ENCODE data around the gene CCR5AS.
"Not testable (repeated sequence)": the region's sequence is repeated elsewhere in the genome, so short reads cannot be mapped to it uniquely, and the experiment has no call there.

Gene CCR5AS

GRCh38 chr3:46334741-46335478 lies 72.0 kb downstream of the CCR5AS start:
- DNase-seq (ENCODE audit: low read depth): peak; percentile 73
- no peak overlapping the region for H3K4me3 ChIP-seq (ENCODE audit: low read depth, low read length)
- TF ChIP-seq CTCF (conservative IDR thresholded peaks at IDR 0.05; ENCODE audit: low read depth, low read length): no peak

- H3K4me3 ChIP-seq (ENCODE audit: low read depth, low read length); DNase-seq (ENCODE audit: low read depth): not testable (repeated sequence)
Measured at GRCh38 chr3:46330676-46331075, 76.2 kb downstream of the CCR5AS start.

GRCh38 chr3:46325645-46326300 lies 81.1 kb downstream of the CCR5AS start:
- H3K4me3 ChIP-seq (ENCODE audit: low read depth, low read length): no peak overlapping the region
- DNase-seq (ENCODE audit: low read depth): no peak
- no peak for TF ChIP-seq CTCF (conservative IDR thresholded peaks at IDR 0.05; ENCODE audit: low read depth, low read length)

- no peak for DNase-seq (ENCODE audit: low read depth)
- no peak overlapping the region for H3K4me3 ChIP-seq (ENCODE audit: low read depth, low read length)
- no peak for TF ChIP-seq CTCF (conservative IDR thresholded peaks at IDR 0.05; ENCODE audit: low read depth, low read length)
Measured at GRCh38 chr3:46324036-46324435, 82.8 kb downstream of the CCR5AS start.

- no peak for TF ChIP-seq CTCF (conservative IDR thresholded peaks at IDR 0.05; ENCODE audit: low read depth, low read length)
- no peak overlapping the region for H3K4me3 ChIP-seq (ENCODE audit: low read depth, low read length)
Measured at GRCh38 chr3:46321461-46322104, 85.3 kb downstream of the CCR5AS start.

GRCh38 chr3:46318207-46318927 lies 88.5 kb downstream of the CCR5AS start:
- H3K4me3 ChIP-seq (ENCODE audit: low read depth, low read length): no peak overlapping the region
- no peak for DNase-seq (ENCODE audit: low read depth)
- TF ChIP-seq CTCF (conservative IDR thresholded peaks at IDR 0.05; ENCODE audit: low read depth, low read length): no peak

More at GRCh38 chr3:46321461-46322104, 85.3 kb downstream of the CCR5AS start:
- no peak for DNase-seq (ENCODE audit: low read depth)

GRCh38 chr3:46316206-46316605 lies 90.7 kb downstream of the CCR5AS start:
- DNase-seq (ENCODE audit: low read depth): no peak
- no peak for TF ChIP-seq CTCF (conservative IDR thresholded peaks at IDR 0.05; ENCODE audit: low read depth, low read length)

More at GRCh38 chr3:46316206-46316605, 90.7 kb downstream of the CCR5AS start:
- H3K4me3 ChIP-seq (ENCODE audit: low read depth, low read length): no peak overlapping the region
